CD1c-positive myeloid dendritic cell (primary cell): Measurements from ENCODE around the gene CNTRL.
A peak's percentile ranks its signal among the peaks of the same experiment; 100 is the strongest.
"Not testable (repeated sequence)": the region's sequence is repeated elsewhere in the genome, so short reads cannot be mapped to it uniquely, and the experiment has no call there.

Source experiments
- DNase-seq: peaks from one replicate; pipeline ENCODE4 v3.0.0-alpha.2; 2016; ENCODE audit errors: extremely low spot score

Gene CNTRL

GRCh38 chr9:121178676-121179372 is 104.1 kb downstream of the CNTRL start:
- DNase-seq: no peak

- DNase-seq: not testable (repeated sequence)
Measured at GRCh38 chr9:121179373-121179721, 104.6 kb downstream of the CNTRL start.

- DNase-seq: no peak
Measured at GRCh38 chr9:121179930-121180681, 105.4 kb downstream of the CNTRL start.

- no peak for DNase-seq
Measured at GRCh38 chr9:121182101-121182836, 107.5 kb downstream of the CNTRL start.

- peak; percentile 19 for DNase-seq
Measured at GRCh38 chr9:121182989-121183388, 108.2 kb downstream of the CNTRL start.

- no peak for DNase-seq
Measured at GRCh38 chr9:121183666-121184423, 109.1 kb downstream of the CNTRL start.

DNA sequence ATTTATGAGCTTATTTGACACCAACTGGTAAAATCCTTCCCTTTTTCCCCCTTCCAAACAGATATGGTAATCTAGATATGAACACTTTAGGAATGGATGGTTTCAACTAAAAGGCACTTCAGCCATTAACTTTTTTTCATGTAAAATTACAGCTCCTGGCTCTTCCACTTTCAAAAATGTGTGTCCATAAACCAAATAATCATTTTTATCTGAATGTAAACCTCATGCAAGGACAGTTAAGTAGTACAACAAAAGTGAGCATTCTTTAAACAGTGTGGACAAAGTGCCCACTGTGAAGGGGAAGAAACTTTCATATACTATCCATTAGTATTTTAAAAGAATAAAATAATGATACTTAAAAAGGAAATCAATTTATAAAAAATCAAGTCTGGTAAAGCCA is 109.7 kb downstream of the CNTRL start:
- no peak for DNase-seq

DNA sequence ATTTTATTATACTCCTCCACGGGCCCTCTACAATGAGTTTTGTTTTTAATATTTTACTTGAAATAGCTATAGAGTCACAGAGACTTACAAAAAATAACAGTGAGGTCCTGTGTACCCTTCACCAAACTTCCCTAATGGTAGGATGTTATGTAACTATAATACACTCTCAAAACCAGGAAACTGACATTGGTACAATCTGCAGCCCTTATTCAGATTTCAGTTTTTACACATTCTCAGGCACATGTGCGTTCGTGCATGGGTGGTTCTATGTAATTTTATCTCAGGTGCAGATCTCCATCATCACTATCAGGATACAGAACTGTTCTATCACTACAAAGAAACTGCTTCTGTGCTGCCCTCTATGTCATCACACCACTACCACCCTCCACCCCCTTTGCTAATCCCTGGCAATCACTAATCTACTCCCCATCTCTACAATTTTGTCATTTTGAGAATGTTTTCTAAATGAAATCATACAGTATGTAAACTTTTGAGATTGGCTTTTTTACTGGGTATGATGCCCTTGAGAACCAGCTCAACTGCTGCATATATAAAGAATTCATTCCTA is 110.5 kb downstream of the CNTRL start:
- no peak for DNase-seq

DNA sequence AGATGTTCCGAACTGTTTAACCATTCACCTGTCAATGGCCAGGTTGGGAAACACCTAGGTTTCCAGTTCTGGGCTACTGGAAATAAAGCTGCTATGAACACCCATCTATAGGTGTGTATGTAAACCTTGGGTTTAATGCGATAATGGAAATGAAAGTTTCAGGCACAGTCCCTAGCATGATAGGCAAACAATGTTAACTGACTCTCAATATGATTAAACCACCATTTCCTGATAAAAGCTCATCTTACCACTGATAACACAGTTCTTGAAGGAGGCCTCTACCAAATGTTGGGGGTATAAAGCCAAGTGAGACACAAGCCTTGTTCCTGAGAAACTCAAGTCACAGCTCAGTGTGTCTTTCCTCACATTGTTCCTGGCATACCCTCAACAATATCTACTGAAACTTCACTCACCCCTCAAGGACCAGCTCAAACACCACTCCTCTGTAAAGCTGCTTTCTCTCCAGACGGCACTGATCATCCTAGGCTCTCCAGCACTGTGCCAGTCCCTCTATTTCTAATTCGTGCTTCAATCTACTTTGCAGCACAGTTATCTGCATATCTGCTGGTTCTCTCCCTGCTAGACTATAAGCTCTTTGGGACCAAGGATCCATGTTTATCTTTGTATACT is 111.1 kb downstream of the CNTRL start:
- DNase-seq: no peak

GRCh38 chr9:121187636-121188305 is 113.0 kb downstream of the CNTRL start:
- no peak for DNase-seq

GRCh38 chr9:121189006-121189405 is 114.3 kb downstream of the CNTRL start:
- no peak for DNase-seq

DNA sequence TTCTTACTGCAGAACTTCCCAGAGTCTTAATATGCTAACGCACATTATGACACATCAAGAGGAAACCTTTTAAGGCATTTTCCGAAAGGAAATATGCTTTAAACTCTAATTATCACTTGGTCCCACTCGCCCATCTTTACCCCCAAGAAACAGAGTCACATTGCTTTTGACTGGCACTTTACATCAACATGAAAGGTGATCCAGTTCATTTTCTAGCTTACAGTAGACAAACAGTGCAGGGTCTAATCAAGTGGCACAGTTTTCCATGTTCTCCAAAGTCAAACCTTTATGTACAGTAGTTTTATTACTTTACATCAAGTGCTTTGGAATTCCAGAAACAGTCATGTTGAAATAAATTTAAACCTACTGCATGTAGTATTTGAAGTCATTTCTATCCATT is 114.9 kb downstream of the CNTRL start:
- no peak for DNase-seq

GRCh38 chr9:121191235-121191634 is 116.5 kb downstream of the CNTRL start:
- no peak for DNase-seq

GRCh38 chr9:121192518-121192917 is 117.8 kb downstream of the CNTRL start:
- DNase-seq: no peak

DNA sequence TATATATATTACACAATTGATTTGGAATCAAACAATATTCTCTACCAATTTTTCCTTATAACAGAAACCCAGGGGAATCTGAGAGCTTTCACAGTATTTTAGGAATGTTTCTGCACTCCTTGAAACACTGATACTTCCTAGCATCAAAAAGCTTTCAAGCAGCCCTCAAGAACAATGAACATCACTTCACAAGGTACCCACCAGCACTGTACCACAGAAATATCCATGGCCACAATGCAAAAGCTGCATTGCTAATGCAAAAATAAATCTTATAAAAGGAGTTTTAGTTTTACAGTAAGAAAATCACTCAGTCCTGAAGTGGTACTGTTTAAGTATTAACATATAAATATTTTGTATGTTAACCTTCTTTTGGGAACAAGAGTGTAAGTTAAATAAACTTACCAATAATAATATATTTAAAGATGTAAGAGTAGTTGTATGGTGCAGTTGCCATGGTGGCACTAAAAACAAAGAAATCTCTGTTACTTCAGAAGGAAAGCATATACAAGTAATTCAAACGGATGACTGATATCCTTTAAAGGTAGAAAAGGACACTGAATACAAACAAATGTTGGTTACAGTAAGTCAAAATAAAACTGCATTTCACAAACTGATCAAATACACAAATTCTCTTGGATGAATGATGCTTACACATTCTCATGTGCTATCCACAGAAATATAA is 118.3 kb downstream of the CNTRL start:
- DNase-seq: no peak

GRCh38 chr9:121194730-121195129 is 120.0 kb downstream of the CNTRL start:
- no peak for DNase-seq

GRCh38 chr9:121196389-121196788 is 121.6 kb downstream of the CNTRL start:
- DNase-seq: no peak

DNA sequence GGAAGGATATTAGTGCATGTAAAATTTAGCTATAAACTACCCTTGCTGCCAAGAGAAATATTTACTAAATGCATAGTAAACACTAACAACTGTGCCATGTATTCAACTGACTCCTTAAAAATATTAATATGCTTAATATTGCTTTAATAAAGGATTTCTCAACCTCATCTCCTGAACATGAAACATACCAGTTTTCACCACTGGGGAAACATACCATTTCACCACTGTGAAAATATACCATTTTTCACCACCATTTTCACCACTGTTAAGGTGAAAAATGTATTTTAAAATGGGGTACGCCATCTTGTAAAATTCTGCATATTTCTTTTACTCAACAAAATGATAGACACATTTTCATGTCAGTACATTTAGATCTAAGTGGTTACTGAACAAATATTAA is 122.4 kb downstream of the CNTRL start:
- DNase-seq: no peak

- DNase-seq: no peak
Measured at GRCh38 chr9:121198512-121199042, 123.8 kb downstream of the CNTRL start.

DNA sequence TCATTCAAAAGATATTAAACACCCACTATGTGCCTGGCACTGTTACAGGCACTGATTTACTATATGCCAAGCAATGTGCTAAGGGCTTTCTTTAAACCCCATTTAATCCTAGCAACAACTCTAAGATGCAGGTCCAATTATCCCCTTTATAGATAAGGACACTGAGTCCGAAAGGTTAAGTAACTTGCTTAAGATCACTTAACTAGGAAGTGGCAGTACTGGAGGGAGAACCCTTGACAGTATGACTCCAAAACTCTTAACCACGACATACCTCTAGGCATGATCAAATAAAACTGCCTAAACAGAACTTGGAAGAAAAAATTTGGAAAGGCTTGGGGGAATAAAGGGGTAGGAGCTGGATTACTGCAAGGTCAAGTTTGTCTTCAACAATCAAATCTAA is 125.2 kb downstream of the CNTRL start:
- DNase-seq: peak; percentile 30
